K562 (cell line): ENCODE measurements around the gene LIMK1. TPM values are rescaled to one million over a fixed set of nuclear protein-coding genes. Genes with fewer than 3 reads are reported as not detected.

Source experiments
- polyA plus RNA-seq, 8 experiments: library from polyadenylated mRNA; depleted of rRNA in 4 of 8; stranded (reverse) in 5 of 8; unstranded in 3 of 8; fragments of >200 nt; fragmentation: Nextera tagmentation in 2 of 8; fragmentation: Illumina TruSeq in 1 of 8; extraction: Ambion mirVana in 2 of 8; extraction: Trizol in 1 of 8; gene quantifications; 2 replicates each; pipeline versions ENCODE4 v1.2.1 to v1.2.3, GENCODE V29; 2011 to 2014; ENCODE audit warnings: inconsistent platforms in 1 of 8, missing spikeins in 1 of 8
- total RNA-seq, 7 experiments: library from RNA; depleted of rRNA in 6 of 7; stranded (reverse); fragments of >200 nt in 6 of 7; fragmentation: Illumina TruSeq in 2 of 7; extraction: Trizol in 2 of 7; gene quantifications; 2 replicates each; pipeline versions ENCODE4 v1.2.1 to v1.2.3, GENCODE V29; 2011 to 2021; ENCODE audit warnings: low replicate concordance in 1 of 7
- TF ChIP-seq, protein P1 (sequence below): fragments of 200-800 bp; sonication (Bioruptor generic); IDR thresholded peaks from 2 replicates; pipeline ENCODE4 v1.6.1; 2016; ENCODE audit warnings: missing genetic modification characterization, missing compliant biosample characterization
- TF ChIP-seq, protein P2 (sequence below): sonication (generic); formaldehyde crosslinking; IDR thresholded peaks from 2 replicates; pipeline ENCODE4 v1.8.0; 2022; ENCODE audit warnings: missing genetic modification reagents, mild to moderate bottlenecking, moderate library complexity, borderline replicate concordance

Gene LIMK1
- total and polyA plus RNA-seq, 9 of the 15 experiments (the other 6 are each of a cell fraction or from before 2014, with no cell fraction given), result 0.14 to 30.0 (median 15.9) TPM

DNA sequence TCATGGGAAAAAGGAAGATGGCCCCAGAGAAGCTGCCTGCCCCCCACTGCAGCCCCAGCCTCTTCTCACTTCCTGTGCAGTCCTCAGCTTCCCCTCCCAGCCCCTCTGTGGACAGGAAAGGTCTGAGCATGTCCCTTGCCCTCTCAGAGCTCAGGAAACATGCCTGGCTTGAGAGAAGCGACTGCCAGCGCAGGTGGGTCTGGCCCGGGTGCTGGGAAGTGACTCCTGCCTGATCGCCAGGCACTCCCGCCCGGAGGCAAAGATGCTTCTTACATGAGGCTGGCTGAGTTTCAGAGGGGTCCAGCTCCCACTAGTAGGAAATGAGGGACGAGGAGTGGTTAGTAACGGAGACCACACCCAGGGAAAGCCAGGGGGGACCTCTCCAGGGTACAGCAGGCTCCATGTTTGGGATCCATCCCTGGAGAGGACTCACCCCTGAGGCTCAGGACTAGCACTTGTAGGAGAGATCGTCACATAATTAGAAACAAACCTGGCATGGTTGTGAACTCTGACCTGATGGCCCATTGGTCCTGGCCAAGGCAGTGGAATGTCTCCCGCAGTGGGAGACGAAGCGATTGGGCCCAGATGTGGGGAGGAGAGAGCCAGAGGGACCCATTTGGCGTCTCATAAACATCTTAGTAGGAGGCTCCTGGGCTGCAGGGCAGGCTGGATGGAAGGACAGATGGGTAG, 43.4 kb upstream of the LIMK1 start (continued):
- TF ChIP-seq, protein P1, sequence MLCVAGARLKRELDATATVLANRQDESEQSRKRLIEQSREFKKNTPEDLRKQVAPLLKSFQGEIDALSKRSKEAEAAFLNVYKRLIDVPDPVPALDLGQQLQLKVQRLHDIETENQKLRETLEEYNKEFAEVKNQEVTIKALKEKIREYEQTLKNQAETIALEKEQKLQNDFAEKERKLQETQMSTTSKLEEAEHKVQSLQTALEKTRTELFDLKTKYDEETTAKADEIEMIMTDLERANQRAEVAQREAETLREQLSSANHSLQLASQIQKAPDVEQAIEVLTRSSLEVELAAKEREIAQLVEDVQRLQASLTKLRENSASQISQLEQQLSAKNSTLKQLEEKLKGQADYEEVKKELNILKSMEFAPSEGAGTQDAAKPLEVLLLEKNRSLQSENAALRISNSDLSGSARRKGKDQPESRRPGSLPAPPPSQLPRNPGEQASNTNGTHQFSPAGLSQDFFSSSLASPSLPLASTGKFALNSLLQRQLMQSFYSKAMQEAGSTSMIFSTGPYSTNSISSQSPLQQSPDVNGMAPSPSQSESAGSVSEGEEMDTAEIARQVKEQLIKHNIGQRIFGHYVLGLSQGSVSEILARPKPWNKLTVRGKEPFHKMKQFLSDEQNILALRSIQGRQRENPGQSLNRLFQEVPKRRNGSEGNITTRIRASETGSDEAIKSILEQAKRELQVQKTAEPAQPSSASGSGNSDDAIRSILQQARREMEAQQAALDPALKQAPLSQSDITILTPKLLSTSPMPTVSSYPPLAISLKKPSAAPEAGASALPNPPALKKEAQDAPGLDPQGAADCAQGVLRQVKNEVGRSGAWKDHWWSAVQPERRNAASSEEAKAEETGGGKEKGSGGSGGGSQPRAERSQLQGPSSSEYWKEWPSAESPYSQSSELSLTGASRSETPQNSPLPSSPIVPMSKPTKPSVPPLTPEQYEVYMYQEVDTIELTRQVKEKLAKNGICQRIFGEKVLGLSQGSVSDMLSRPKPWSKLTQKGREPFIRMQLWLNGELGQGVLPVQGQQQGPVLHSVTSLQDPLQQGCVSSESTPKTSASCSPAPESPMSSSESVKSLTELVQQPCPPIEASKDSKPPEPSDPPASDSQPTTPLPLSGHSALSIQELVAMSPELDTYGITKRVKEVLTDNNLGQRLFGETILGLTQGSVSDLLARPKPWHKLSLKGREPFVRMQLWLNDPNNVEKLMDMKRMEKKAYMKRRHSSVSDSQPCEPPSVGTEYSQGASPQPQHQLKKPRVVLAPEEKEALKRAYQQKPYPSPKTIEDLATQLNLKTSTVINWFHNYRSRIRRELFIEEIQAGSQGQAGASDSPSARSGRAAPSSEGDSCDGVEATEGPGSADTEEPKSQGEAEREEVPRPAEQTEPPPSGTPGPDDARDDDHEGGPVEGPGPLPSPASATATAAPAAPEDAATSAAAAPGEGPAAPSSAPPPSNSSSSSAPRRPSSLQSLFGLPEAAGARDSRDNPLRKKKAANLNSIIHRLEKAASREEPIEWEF (CRISPR knock-in tag), result no peak
- TF ChIP-seq, protein P2, sequence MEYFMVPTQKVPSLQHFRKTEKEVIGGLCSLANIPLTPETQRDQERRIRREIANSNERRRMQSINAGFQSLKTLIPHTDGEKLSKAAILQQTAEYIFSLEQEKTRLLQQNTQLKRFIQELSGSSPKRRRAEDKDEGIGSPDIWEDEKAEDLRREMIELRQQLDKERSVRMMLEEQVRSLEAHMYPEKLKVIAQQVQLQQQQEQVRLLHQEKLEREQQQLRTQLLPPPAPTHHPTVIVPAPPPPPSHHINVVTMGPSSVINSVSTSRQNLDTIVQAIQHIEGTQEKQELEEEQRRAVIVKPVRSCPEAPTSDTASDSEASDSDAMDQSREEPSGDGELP (CRISPR knock-in tag), result no peak
